Upper lobe of right lung (tissue), 1 donor: ENCODE results near the gene SCUBE2. TPM values are rescaled to one million over a fixed set of nuclear protein-coding genes. Genes with fewer than 3 reads are reported as not detected.

Source experiments
- ATAC-seq: fragments of 200-7000 bp; cut with Tn5 transposase; one replicate; pipeline ENCODE4 v1.9.1; 2020; ENCODE audit warnings: mild to moderate bottlenecking, moderate library complexity
- DNase-seq: peaks from one replicate; pipeline ENCODE4 v3.0.0-alpha.2; 2020
- H3K27ac ChIP-seq: fragments of 200-600 bp; one replicate; pipeline ENCODE4 v1.8.0; 2022
- H3K27me3 ChIP-seq: fragments of 200-600 bp; one replicate; pipeline ENCODE4 v1.8.0; 2022; ENCODE audit warnings: mild to moderate bottlenecking
- H3K36me3 ChIP-seq: fragments of 200-600 bp; one replicate; pipeline ENCODE4 v1.8.0; 2022
- H3K4me1 ChIP-seq: fragments of 200-600 bp; one replicate; pipeline ENCODE4 v1.8.0; 2022
- H3K4me3 ChIP-seq: fragments of 200-600 bp; one replicate; pipeline ENCODE4 v1.8.0; 2022; ENCODE audit warnings: mild to moderate bottlenecking
- H3K9me3 ChIP-seq: fragments of 200-600 bp; one replicate; pipeline ENCODE4 v1.8.0; 2022
- CTCF ChIP-seq: fragments of 200-600 bp; IDR thresholded peaks from one replicate; pipeline ENCODE4 v1.8.0; 2022; ENCODE audit warnings: antibody characterized with exemption
- intact Hi-C: fragments of 100-400 bp; cut with DNase I; formaldehyde crosslinking; loops from one replicate; pipeline ENCODE4 v1.11.0; 2022
- total RNA-seq: library from RNA; stranded (reverse); fragmentation: NEBNext Ultra II Directional; extraction: Animal tissue kit (Norgen Biotek cat#: 25700); gene quantifications from one replicate; pipeline ENCODE4 v1.2.1, GENCODE V29; 2021
- donor health status: DM: no; HTN: yes; CAD: no; lungs with severe emphysema.

SCUBE2 gene
- total RNA-seq, 1 donor from 2014 or later: 9.9 TPM

- ATAC-seq: peak; percentile 99
These were observed 46.1 kb upstream of the SCUBE2 start for GRCh38 chr11:9137293-9138132.

GRCh38 chr11:9136741-9137140, 45.3 kb upstream of the SCUBE2 start:
- Histone ChIP-seq H3K36me3 (peaks cover 36% of the 10 kb centered on the region), H3K27ac (peak overlapping the region; percentile 67), H3K9me3 (no peaks in the 10 kb centered on the region), H3K4me1 (peaks cover 32% of the 10 kb centered on the region), H3K27me3 (no peaks in the 10 kb centered on the region), H3K4me3 (no peak overlapping the region)
- intact Hi-C loops: no loop called here
- DNase-seq (no peak), ATAC-seq (no peak)
- TF ChIP-seq CTCF: no peak

More at GRCh38 chr11:9137293-9138132, 46.1 kb upstream of the SCUBE2 start:
- intact Hi-C loops: no loop called here
- peak; percentile 89 for DNase-seq
- Histone ChIP-seq H3K9me3 (no peaks in the 10 kb centered on the region), H3K4me3 (no peak overlapping the region), H3K27me3 (no peaks in the 10 kb centered on the region), H3K27ac (peak overlapping the region; percentile 67), H3K36me3 (peaks cover 44% of the 10 kb centered on the region), H3K4me1 (peaks cover 32% of the 10 kb centered on the region)
- TF ChIP-seq CTCF: peak; percentile 95

- intact Hi-C loops: no loop called here
- H3K27ac ChIP-seq: no peak overlapping the region
- H3K4me1 ChIP-seq: peaks cover 24% of the 10 kb centered on the region
- no peaks in the 10 kb centered on the region for H3K9me3 ChIP-seq
- peaks cover 9% of the 10 kb centered on the region for H3K36me3 ChIP-seq
- DNase-seq (no peak), ATAC-seq (no peak)
- TF ChIP-seq CTCF: no peak
- no peaks in the 10 kb centered on the region for H3K27me3 ChIP-seq
- no peak overlapping the region for H3K4me3 ChIP-seq
These were observed 42.6 kb upstream of the SCUBE2 start for GRCh38 chr11:9133956-9134355.

GRCh38 chr11:9132203-9132878, 40.9 kb upstream of the SCUBE2 start:
- Histone ChIP-seq H3K36me3 (no peaks in the 10 kb centered on the region), H3K27ac (no peak overlapping the region), H3K4me3 (no peak overlapping the region), H3K27me3 (no peaks in the 10 kb centered on the region), H3K9me3 (no peaks in the 10 kb centered on the region), H3K4me1 (peaks cover 8% of the 10 kb centered on the region)
- no peak for TF ChIP-seq CTCF
- intact Hi-C loops: no loop called here
- DNase-seq: no peak
- no peak for ATAC-seq

GRCh38 chr11:9130297-9130696, 38.9 kb upstream of the SCUBE2 start:
- intact Hi-C loops: no loop called here
- Histone ChIP-seq H3K4me3 (no peak overlapping the region), H3K36me3 (no peaks in the 10 kb centered on the region), H3K27me3 (no peaks in the 10 kb centered on the region), H3K4me1 (no peaks in the 10 kb centered on the region), H3K9me3 (no peaks in the 10 kb centered on the region), H3K27ac (no peak overlapping the region)
- ATAC-seq (peak; percentile 68), DNase-seq (no peak)
- no peak for TF ChIP-seq CTCF
